ENCODE measurements around the gene HTR3B. TPM values are rescaled to one million over a fixed set of nuclear protein-coding genes. Genes with fewer than 3 reads are reported as not detected.

Gene HTR3B
- total RNA-seq, 2 donors from 2014 or later = not detected

GRCh38 chr11:113952588-113952987 lies 48.0 kb downstream of the HTR3B start:
- H3K9me3 Mint-ChIP-seq = no peaks in the 10 kb centered on the region
- no peak overlapping the region for H3K27ac ChIP-seq (ENCODE audit: low read depth, low read length)
- 93 to 94% methylated on average over 6 to 10 of the region's 10 CpGs for WGBS, 2 experiments (ENCODE audit: insufficient coverage in 1 of 2, insufficient read length in 1 of 2)
- H3K9me3 ChIP-seq (ENCODE audit: control insufficient read depth, low read length) = no peaks in the 10 kb centered on the region
- H3K4me1 ChIP-seq (ENCODE audit: control insufficient read depth, insufficient read depth, low read length) = no peaks in the 10 kb centered on the region
- H3K4me3 Mint-ChIP-seq = no peak overlapping the region
- no peak overlapping the region for H3K9ac ChIP-seq (ENCODE audit: extremely low read depth, low read length, poor library complexity, severe bottlenecking)
- peaks cover 7% of the 10 kb centered on the region for H3K27me3 Mint-ChIP-seq (ENCODE audit: insufficient read depth)
- H3K36me3 Mint-ChIP-seq (ENCODE audit: low read depth) = no peaks in the 10 kb centered on the region
- no peak overlapping the region for H3K4me3 ChIP-seq (ENCODE audit: low read length)
- no peak for DNase-seq
- H3K27ac Mint-ChIP-seq = no peak overlapping the region
- H3K36me3 ChIP-seq (ENCODE audit: control insufficient read depth, insufficient read depth, low read length) = no peaks in the 10 kb centered on the region
- no peaks in the 10 kb centered on the region for H3K27me3 ChIP-seq (ENCODE audit: control insufficient read depth, insufficient read depth, low read length, poor library complexity, severe bottlenecking)
- peaks cover 11% of the 10 kb centered on the region for H3K4me1 Mint-ChIP-seq
- TF ChIP-seq CTCF (conservative IDR thresholded peaks at IDR 0.05) = no peak

GRCh38 chr11:113954235-113954634 lies 49.6 kb downstream of the HTR3B start:
- Mint-ChIP-seq H3K9me3 (no peaks in the 10 kb centered on the region), H3K27me3 (ENCODE audit: insufficient read depth) (peaks cover 10% of the 10 kb centered on the region)
- TF ChIP-seq CTCF (conservative IDR thresholded peaks at IDR 0.05) = no peak

GRCh38 chr11:113956986-113957385 lies 52.4 kb downstream of the HTR3B start:
- H3K27me3 Mint-ChIP-seq (ENCODE audit: insufficient read depth) = peaks cover 8% of the 10 kb centered on the region

More at GRCh38 chr11:113954235-113954634, 49.6 kb downstream of the HTR3B start:
- H3K4me3 ChIP-seq (ENCODE audit: low read length) = no peak overlapping the region
- Mint-ChIP-seq H3K27ac (no peak overlapping the region), H3K36me3 (ENCODE audit: low read depth) (no peaks in the 10 kb centered on the region), H3K4me3 (no peak overlapping the region), H3K4me1 (peaks cover 18% of the 10 kb centered on the region)
- DNase-seq = no peak
- 63 to 69% methylated on average over 6 of the region's 6 CpGs for WGBS, 2 experiments (ENCODE audit: insufficient coverage in 1 of 2, insufficient read length in 1 of 2)
- H3K27me3 ChIP-seq (ENCODE audit: control insufficient read depth, insufficient read depth, low read length, poor library complexity, severe bottlenecking) = no peaks in the 10 kb centered on the region
- no peak overlapping the region for H3K27ac ChIP-seq (ENCODE audit: low read depth, low read length)
- no peaks in the 10 kb centered on the region for H3K9me3 ChIP-seq (ENCODE audit: control insufficient read depth, low read length)
- H3K9ac ChIP-seq (ENCODE audit: extremely low read depth, low read length, poor library complexity, severe bottlenecking) = no peak overlapping the region
- no peaks in the 10 kb centered on the region for H3K4me1 ChIP-seq (ENCODE audit: control insufficient read depth, insufficient read depth, low read length)
- H3K36me3 ChIP-seq (ENCODE audit: control insufficient read depth, insufficient read depth, low read length) = no peaks in the 10 kb centered on the region

More at GRCh38 chr11:113956986-113957385, 52.4 kb downstream of the HTR3B start:
- H3K27ac ChIP-seq (ENCODE audit: low read depth, low read length) = no peak overlapping the region
- no peaks in the 10 kb centered on the region for H3K27me3 ChIP-seq (ENCODE audit: control insufficient read depth, insufficient read depth, low read length, poor library complexity, severe bottlenecking)
- H3K4me1 ChIP-seq (ENCODE audit: control insufficient read depth, insufficient read depth, low read length) = no peaks in the 10 kb centered on the region
- Mint-ChIP-seq H3K36me3 (ENCODE audit: low read depth) (no peaks in the 10 kb centered on the region), H3K9me3 (no peaks in the 10 kb centered on the region), H3K4me3 (no peak overlapping the region), H3K4me1 (peaks cover 15% of the 10 kb centered on the region), H3K27ac (no peak overlapping the region)
- no peak overlapping the region for H3K9ac ChIP-seq (ENCODE audit: extremely low read depth, low read length, poor library complexity, severe bottlenecking)
- H3K9me3 ChIP-seq (ENCODE audit: control insufficient read depth, low read length) = no peaks in the 10 kb centered on the region
- H3K4me3 ChIP-seq (ENCODE audit: low read length) = no peak overlapping the region
- 86 to 87% methylated on average over 6 to 9 of the region's 9 CpGs for WGBS, 2 experiments (ENCODE audit: insufficient coverage in 1 of 2, insufficient read length in 1 of 2)
- no peaks in the 10 kb centered on the region for H3K36me3 ChIP-seq (ENCODE audit: control insufficient read depth, insufficient read depth, low read length)
- DNase-seq = no peak
- TF ChIP-seq CTCF (conservative IDR thresholded peaks at IDR 0.05) = no peak

All from endodermal cell (in vitro differentiated cells).